ENCODE results near the gene PDZD2.

DNA sequence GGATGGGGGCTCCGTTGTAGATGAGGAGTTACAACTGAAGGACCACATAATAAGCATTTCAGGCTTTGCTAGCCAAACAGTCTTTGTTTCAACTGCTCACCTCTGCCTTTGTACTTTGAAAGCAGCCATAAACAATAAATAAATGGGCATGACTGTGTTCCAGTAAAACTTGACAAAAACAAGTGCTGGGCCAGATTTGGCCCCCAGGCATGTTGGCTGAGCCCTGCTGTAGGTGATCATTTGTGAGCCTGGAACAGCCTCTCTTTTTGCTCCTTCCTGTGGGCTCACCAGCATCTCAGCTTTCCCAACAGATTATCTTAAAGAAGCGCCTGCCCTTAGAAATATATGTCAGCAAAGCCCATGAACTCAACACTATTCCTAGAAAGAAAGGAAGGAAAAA lies 385.8 kb downstream of the PDZD2 start:
- TF ChIP-seq, protein P1, sequence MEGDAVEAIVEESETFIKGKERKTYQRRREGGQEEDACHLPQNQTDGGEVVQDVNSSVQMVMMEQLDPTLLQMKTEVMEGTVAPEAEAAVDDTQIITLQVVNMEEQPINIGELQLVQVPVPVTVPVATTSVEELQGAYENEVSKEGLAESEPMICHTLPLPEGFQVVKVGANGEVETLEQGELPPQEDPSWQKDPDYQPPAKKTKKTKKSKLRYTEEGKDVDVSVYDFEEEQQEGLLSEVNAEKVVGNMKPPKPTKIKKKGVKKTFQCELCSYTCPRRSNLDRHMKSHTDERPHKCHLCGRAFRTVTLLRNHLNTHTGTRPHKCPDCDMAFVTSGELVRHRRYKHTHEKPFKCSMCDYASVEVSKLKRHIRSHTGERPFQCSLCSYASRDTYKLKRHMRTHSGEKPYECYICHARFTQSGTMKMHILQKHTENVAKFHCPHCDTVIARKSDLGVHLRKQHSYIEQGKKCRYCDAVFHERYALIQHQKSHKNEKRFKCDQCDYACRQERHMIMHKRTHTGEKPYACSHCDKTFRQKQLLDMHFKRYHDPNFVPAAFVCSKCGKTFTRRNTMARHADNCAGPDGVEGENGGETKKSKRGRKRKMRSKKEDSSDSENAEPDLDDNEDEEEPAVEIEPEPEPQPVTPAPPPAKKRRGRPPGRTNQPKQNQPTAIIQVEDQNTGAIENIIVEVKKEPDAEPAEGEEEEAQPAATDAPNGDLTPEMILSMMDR (IDR thresholded peaks at IDR 0.05), result no peak
- TF ChIP-seq POLR2A (IDR thresholded peaks at IDR 0.05), result no peak

Measured in stomach (tissue), 4 donors.